Osteoblast (primary cell): ENCODE results near the gene EME2. TPM values are rescaled to one million over a fixed set of nuclear protein-coding genes. Genes with fewer than 3 reads are reported as not detected.

Experiments used
- DNase-seq: peaks from one replicate; pipeline ENCODE4 v3.0.0; 2011; ENCODE audit warnings: low spot score, mixed read lengths; ENCODE audit not compliant: insufficient read length; ENCODE audit errors: missing footprints
- H2AFZ ChIP-seq: 2 replicates; pipeline ENCODE4 v1.6.0; 2011; ENCODE audit warnings: mild to moderate bottlenecking, low read length
- H3K27ac ChIP-seq: 2 replicates; pipeline ENCODE4 v1.5.1; 2011; ENCODE audit warnings: mild to moderate bottlenecking, low read depth, low read length, moderate library complexity
- H3K27me3 ChIP-seq: 2 replicates; pipeline ENCODE4 v1.6.0; 2012; ENCODE audit warnings: mild to moderate bottlenecking, control low read depth, inconsistent platforms, low read length, moderate library complexity; ENCODE audit not compliant: insufficient read depth
- H3K36me3 ChIP-seq: 2 replicates; pipeline ENCODE4 v1.5.1; 2011; ENCODE audit warnings: mild to moderate bottlenecking, low read length, control low read depth, moderate library complexity; ENCODE audit not compliant: insufficient read depth
- H3K4me1 ChIP-seq: 2 replicates; pipeline ENCODE4 v1.5.1; 2011; ENCODE audit warnings: mild to moderate bottlenecking, low read length, control low read depth, moderate library complexity; ENCODE audit not compliant: insufficient read depth
- H3K4me2 ChIP-seq: 2 replicates; pipeline ENCODE4 v1.6.0; 2011; ENCODE audit warnings: mild to moderate bottlenecking, low read length; ENCODE audit not compliant: insufficient read depth
- H3K4me3 ChIP-seq: fragments of 200-600 bp; sonication (generic); 3 replicates; pipeline ENCODE4 v1.5.1; 2012; ENCODE audit warnings: mild to moderate bottlenecking, low read length, inconsistent platforms; ENCODE audit not compliant: insufficient read depth
- H3K79me2 ChIP-seq: 2 replicates; pipeline ENCODE4 v1.6.0; 2012; ENCODE audit warnings: mild to moderate bottlenecking, low read length, control low read depth, inconsistent platforms; ENCODE audit not compliant: insufficient read depth
- H3K9me3 ChIP-seq: 2 replicates; pipeline ENCODE4 v1.5.1; 2011; ENCODE audit warnings: low read depth, low read length, control low read depth
- H4K20me1 ChIP-seq: 2 replicates; pipeline ENCODE4 v1.6.0; 2012; ENCODE audit warnings: mild to moderate bottlenecking, low read length, control low read depth; ENCODE audit not compliant: insufficient read depth
- total RNA-seq: library from RNA; depleted of rRNA; stranded (reverse); fragments of >200 nt; gene quantifications from 2 replicates; pipeline ENCODE4 v1.2.3, GENCODE V29; 2012
- TF ChIP-seq, protein P1 (sequence below): IDR thresholded peaks from 2 replicates; pipeline ENCODE4 v1.5.1; 2011; ENCODE audit warnings: mild to moderate bottlenecking, low read depth, low read length, moderate library complexity; ENCODE audit errors: extremely low read depth

The EME2 gene
- total RNA-seq, 1 donor, result 16.3 TPM

DNA sequence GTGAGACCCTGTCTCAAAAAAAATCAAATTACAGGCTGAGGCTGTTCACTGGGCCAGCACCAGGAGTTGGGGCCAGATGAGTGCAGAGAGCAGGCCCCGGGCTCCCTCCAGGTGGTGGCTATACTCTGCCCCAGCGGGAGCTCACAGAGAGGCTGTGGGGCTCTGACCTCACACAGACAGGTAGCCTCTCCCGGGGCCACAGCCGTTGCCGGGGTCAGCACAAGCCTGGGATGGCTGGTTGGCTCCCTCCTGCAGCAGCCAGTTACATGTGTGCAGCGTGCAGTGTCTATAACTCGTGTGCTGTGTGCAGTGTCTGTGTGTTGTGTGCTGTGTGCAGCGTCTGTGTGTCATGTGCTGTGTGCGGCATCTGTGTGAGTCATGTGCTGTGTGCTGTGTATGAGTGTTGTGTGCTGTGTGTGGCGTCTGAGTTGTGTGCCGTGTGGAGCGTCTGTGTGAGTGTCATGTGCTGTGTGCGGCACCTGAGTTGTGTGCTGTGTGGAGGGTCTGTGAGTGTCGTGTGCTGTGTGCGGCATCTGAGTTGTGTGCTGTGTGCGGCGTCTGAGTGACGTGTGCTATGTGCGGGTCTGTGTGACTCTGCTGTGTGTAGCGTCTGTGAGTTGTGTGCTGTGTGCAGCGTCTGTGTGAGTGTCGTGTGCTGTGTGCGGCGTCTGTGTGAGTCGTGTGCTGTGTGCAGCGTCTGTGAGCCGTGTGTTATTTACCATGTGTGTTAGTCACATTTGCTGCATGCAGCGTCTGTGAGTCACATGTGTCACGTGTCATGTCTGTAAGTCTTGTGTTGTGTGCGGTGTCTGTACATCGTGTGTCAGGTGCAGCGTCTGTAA, 45.7 kb upstream of the EME2 start:
- Histone ChIP-seq H3K4me3 (no peak overlapping the region), H3K4me2 (no peak overlapping the region), H3K27ac (no peak overlapping the region), H4K20me1 (peaks cover 42% of the 10 kb centered on the region), H3K79me2 (peaks cover 52% of the 10 kb centered on the region), H3K9me3 (no peaks in the 10 kb centered on the region), H3K27me3 (no peaks in the 10 kb centered on the region), H3K36me3 (peaks cover 30% of the 10 kb centered on the region), H3K4me1 (peaks cover 14% of the 10 kb centered on the region), H2AFZ (no peak overlapping the region)
- TF ChIP-seq, protein P1, sequence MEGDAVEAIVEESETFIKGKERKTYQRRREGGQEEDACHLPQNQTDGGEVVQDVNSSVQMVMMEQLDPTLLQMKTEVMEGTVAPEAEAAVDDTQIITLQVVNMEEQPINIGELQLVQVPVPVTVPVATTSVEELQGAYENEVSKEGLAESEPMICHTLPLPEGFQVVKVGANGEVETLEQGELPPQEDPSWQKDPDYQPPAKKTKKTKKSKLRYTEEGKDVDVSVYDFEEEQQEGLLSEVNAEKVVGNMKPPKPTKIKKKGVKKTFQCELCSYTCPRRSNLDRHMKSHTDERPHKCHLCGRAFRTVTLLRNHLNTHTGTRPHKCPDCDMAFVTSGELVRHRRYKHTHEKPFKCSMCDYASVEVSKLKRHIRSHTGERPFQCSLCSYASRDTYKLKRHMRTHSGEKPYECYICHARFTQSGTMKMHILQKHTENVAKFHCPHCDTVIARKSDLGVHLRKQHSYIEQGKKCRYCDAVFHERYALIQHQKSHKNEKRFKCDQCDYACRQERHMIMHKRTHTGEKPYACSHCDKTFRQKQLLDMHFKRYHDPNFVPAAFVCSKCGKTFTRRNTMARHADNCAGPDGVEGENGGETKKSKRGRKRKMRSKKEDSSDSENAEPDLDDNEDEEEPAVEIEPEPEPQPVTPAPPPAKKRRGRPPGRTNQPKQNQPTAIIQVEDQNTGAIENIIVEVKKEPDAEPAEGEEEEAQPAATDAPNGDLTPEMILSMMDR, result no peak
- DNase-seq, result peak; percentile 69

DNA sequence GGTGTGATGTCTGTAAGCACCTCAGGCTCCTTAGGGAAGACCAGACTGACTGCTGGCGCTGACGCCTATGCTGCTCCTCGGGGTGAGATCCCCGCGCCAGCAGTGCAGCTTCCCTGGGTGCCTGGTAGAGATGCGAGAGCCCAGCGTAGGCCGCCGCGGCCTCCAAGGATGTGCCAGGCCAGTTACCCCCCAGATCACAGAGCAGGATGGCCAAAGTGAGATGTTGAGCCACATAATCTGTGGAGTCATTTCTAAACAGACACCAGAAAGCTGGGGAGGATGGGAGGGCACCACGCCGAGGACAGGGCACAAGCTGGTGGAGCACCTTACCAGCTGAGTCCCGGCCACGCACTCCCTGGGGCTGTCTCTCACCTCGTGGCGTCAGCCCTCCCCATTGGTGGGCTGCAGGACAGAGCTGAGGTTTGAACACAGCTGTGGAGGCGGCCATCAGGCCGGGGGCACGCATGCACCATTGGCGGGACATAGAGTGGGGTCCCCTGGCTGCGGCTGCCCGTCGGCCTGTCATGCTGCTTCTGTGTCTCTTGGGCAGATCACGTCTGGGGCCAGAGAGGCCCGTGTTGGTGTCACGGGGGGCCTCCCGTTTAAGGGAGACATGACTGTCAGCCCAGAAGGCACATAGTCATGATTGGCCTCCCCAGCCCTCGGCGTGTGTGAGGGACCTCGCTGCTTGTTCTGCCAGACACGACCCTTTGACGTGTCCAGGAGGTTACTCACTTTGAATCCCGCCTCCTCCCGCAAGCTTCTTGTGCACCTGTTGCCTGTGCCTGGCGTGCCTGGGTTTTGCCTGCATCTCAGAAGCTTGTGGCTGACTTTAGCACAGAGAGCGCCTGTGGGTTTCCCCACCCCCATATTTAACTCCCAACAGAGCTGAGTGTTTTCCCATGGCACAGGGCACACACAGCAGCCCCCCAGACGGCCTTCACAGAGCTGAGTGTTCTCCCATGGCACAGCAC, 44.7 kb upstream of the EME2 start:
- no peak overlapping the region for H3K4me3 ChIP-seq
- no peak overlapping the region for H2AFZ ChIP-seq
- H3K36me3 ChIP-seq, result peaks cover 32% of the 10 kb centered on the region
- peak; percentile 81 for DNase-seq
- peaks cover 42% of the 10 kb centered on the region for H4K20me1 ChIP-seq
- TF ChIP-seq, protein P1, result no peak
- peaks cover 50% of the 10 kb centered on the region for H3K79me2 ChIP-seq
- peaks cover 9% of the 10 kb centered on the region for H3K4me1 ChIP-seq
- H3K27ac ChIP-seq, result no peak overlapping the region
- H3K9me3 ChIP-seq, result no peaks in the 10 kb centered on the region
- no peak overlapping the region for H3K4me2 ChIP-seq
- no peaks in the 10 kb centered on the region for H3K27me3 ChIP-seq

DNA sequence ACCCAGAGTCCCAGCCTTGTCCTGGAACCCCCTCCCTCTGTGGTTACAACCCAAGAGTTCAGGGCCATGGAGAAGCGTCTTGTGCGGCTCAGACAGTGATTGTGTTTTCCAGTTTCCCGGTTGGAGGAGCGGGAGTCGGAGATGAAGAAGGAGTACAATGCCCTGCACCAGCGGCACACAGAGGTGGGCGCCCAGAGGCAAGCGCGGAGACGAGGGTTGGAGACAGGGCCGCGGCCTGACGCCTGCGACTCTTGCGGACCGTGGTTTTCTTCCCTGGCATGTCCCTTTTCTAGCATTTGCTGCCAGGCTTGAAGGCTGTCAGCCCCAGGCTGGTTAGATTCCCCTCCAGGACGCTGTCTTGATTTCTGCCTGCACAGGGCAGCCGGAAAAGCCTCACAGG, 43.6 kb upstream of the EME2 start:
- Histone ChIP-seq H3K4me2 (no peak overlapping the region), H3K36me3 (peaks cover 39% of the 10 kb centered on the region), H3K9me3 (no peaks in the 10 kb centered on the region), H3K27me3 (no peaks in the 10 kb centered on the region), H4K20me1 (peaks cover 33% of the 10 kb centered on the region), H3K79me2 (peaks cover 44% of the 10 kb centered on the region), H3K4me1 (no peaks in the 10 kb centered on the region), H3K4me3 (no peak overlapping the region), H3K27ac (no peak overlapping the region), H2AFZ (no peak overlapping the region)
- DNase-seq, result peak; percentile 51
- TF ChIP-seq, protein P1, result no peak

DNA sequence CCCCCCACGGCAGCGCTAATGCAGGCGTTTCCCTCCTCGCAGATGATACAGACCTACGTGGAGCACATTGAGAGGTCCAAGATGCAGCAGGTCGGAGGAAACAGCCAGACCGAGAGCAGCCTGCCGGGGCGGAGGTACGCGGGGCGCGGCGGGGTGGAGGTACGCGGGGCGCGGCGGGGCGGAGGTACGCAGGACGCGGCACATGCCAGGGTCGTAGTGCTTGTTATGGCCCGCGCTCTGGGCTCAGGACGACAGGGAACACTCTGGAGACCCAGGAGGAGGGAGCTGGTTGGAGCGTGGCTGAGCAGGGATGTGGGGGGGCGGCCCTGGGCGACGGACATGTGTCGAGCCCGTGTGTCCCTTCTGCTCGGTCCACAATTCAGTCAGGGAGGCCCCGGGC, 43.2 kb upstream of the EME2 start:
- peak; percentile 37 for DNase-seq
- H3K79me2 ChIP-seq, result peaks cover 44% of the 10 kb centered on the region
- H3K4me2 ChIP-seq, result no peak overlapping the region
- no peaks in the 10 kb centered on the region for H3K9me3 ChIP-seq
- peaks cover 41% of the 10 kb centered on the region for H3K36me3 ChIP-seq
- H3K27me3 ChIP-seq, result no peaks in the 10 kb centered on the region
- peaks cover 31% of the 10 kb centered on the region for H4K20me1 ChIP-seq
- H3K27ac ChIP-seq, result no peak overlapping the region
- TF ChIP-seq, protein P1, result no peak
- no peaks in the 10 kb centered on the region for H3K4me1 ChIP-seq
- H2AFZ ChIP-seq, result no peak overlapping the region
- H3K4me3 ChIP-seq, result no peak overlapping the region
